Small intestine (tissue), 7 donors: ENCODE results near the gene TCF25. TPM values are rescaled to one million over a fixed set of nuclear protein-coding genes. Genes with fewer than 3 reads are reported as not detected.
A peak's percentile ranks its signal among the peaks of the same experiment; 100 is the strongest.
"Not testable (repeated sequence)": the region's sequence is repeated elsewhere in the genome, so short reads cannot be mapped to it uniquely, and the experiment has no call there.

ENCODE experiments used
- DNase-seq, 2 donors: peaks; one replicate each; pipeline versions ENCODE4 v3.0.0 to v3.0.0-alpha.2; 2013
- FAIRE-seq: peaks from 2 replicates; lab custom pipeline; 2012; peaks lifted over from hg19 to GRCh38; lab: Jason Lieb, UNC
- H3K27ac ChIP-seq, 3 donors: one replicate each; pipeline ENCODE4 v1.5.1; 2013; ENCODE audit warnings: low read length in 2 of 3, mild to moderate bottlenecking in 2 of 3, control low read depth in 1 of 3, inconsistent platforms in 1 of 3, low read depth in 1 of 3, moderate library complexity in 1 of 3
- H3K27me3 ChIP-seq, 3 donors: one replicate each; pipeline ENCODE4 v1.6.1; 2013; ENCODE audit warnings: low read length in 3 of 3, inconsistent platforms in 1 of 3; ENCODE audit not compliant: control insufficient read depth in 3 of 3, insufficient read depth in 3 of 3
- H3K36me3 ChIP-seq, 3 donors: one replicate each; pipeline ENCODE4 v1.6.1; 2013; ENCODE audit warnings: low read length in 3 of 3, inconsistent platforms in 1 of 3, low read depth in 1 of 3, mild to moderate bottlenecking in 1 of 3, moderate library complexity in 1 of 3; ENCODE audit not compliant: control insufficient read depth in 3 of 3, insufficient read depth in 2 of 3
- H3K4me1 ChIP-seq, 3 donors: one replicate each; pipeline ENCODE4 v1.6.1; 2013; ENCODE audit warnings: low read length in 2 of 3, inconsistent platforms in 1 of 3, low read depth in 1 of 3, mild to moderate bottlenecking in 1 of 3, moderate library complexity in 1 of 3; ENCODE audit not compliant: control insufficient read depth in 3 of 3, insufficient read depth in 2 of 3
- H3K4me3 ChIP-seq, 3 donors: one replicate each; pipeline ENCODE4 v1.5.1; 2013; ENCODE audit warnings: low read length in 3 of 3, control low read depth in 1 of 3, inconsistent platforms in 1 of 3, low read depth in 1 of 3, mild to moderate bottlenecking in 1 of 3, moderate library complexity in 1 of 3
- H3K9me3 ChIP-seq, 2 donors: one replicate each; pipeline ENCODE4 v1.6.1; 2013; ENCODE audit warnings: low read depth in 1 of 2, low read length in 1 of 2; ENCODE audit not compliant: control insufficient read depth in 2 of 2, insufficient read depth in 1 of 2
- WGBS, 3 donors: extraction: QIAGEN DNeasy Blood & Tissue Kit; methylation state at CpG; one replicate each; pipeline ENCODE4 v1.1.7; 2013; 5-methylcytosine and 5-hydroxymethylcytosine counted together
- polyA plus RNA-seq, 4 donors: library from polyadenylated mRNA; stranded (reverse) in 3 of 4; unstranded in 1 of 4; fragments of 200-250 nt in 3 of 4; fragments of 120-200 nt in 1 of 4; gene quantifications; one replicate each; pipeline versions ENCODE4 v1.2.1 to v1.2.3, GENCODE V29; 2013
- donor health status: healthy with polysubstance abuse.
- donor health status: control.
- donor health status: control.
- donor health status: Bipolar disorder and iron deficiency.
- donor health status: healthy.

Gene TCF25
- polyA plus RNA-seq, 4 donors = 123 to 356 (median 167) TPM

DNA sequence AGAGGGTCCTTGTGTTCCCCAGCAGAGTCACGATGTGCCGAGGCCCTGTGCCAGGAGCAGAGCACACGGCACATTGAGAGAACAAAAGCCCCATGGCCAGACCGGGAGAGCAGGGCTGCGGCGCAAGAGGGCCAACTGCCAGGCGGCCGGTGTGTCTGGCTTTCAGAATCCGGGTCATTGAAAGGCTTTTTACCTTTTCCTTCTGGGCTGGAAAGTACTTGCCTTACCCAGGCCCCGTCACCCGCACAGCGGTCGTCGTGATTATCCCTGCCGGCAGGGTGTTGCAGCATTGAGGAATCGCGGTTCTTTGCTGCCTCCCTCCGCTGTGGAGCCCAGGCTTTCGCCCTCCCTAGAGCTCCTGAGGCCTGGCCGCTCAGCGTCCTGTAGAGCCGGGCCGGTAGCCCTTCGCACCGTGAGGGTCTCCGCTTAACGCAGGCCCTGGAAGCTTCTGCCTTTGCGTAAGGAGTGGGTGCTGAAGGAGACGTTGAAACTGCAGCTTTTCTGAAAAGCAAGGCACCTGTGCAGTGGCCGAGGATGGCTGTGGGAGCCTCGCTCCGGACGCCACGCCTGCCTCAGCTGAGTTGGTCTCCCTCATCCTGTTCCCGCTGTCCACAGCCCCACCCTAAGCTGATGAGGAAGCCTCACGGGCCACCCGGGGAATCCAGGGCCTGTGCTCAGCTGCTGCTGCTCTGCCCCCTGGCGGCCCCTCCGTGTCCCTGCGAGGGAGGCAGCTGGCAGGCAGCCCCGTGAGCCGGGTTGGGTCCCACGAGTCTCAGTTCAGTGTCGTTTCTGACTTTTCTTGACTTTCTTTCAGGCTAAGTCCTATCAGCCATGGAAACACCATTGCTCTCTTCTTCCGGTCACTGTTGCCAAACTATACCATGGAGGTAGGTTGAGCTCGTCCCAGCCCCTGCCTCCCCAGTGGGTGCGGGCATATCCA is 36.7 kb downstream of the TCF25 start:
- no peak overlapping the region for H3K27ac ChIP-seq
- H3K36me3 ChIP-seq = peaks cover 2 to 81% (median 20%) of the 10 kb centered on the region in 3 donors
- H3K4me3 ChIP-seq = no peak overlapping the region
- peaks cover 0 to 6% of the 10 kb centered on the region in 2 donors for H3K9me3 ChIP-seq
- H3K27me3 ChIP-seq = no peaks in the 10 kb centered on the region
- FAIRE-seq = no peak
- no peaks in the 10 kb centered on the region for H3K4me1 ChIP-seq
- 62 to 66% (median 64%) methylated on average over 46 to 47 of the region's 47 CpGs for WGBS, 3 donors
- peak; percentile 73 for DNase-seq

GRCh38 chr16:89910717-89911354 is 37.4 kb downstream of the TCF25 start:
- DNase-seq (no peak), FAIRE-seq (no peak)
- peaks cover 2 to 73% (median 18%) of the 10 kb centered on the region in 3 donors for H3K36me3 ChIP-seq
- WGBS, 3 donors = 91 to 94% (median 92%) methylated on average over 27 of the region's 27 CpGs
- H3K4me3 ChIP-seq = no peak overlapping the region
- no peaks in the 10 kb centered on the region for H3K4me1 ChIP-seq
- H3K9me3 ChIP-seq = peaks cover 0 to 6% of the 10 kb centered on the region in 2 donors
- H3K27ac ChIP-seq = no peak overlapping the region
- no peaks in the 10 kb centered on the region for H3K27me3 ChIP-seq

DNA sequence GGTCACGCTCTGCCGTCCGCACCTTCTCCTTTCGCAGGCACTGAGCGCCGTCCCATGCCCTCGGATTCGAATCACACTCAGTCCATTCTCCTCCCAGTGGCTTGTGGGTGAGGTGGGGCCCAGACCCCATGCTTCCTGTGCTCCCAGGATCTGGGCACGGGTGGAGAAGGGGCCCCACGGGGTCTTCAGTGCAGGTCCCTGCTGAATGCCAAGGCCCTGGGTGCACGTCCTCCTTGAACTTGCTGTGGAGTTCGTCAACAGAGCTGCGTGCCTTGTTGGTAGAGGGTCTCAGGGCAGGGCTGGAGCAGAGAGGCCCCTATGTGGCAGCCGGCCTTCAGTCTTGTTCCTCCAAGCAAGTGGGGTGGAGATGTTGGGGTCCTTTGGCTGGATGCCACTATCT is 38.0 kb downstream of the TCF25 start:
- WGBS, 3 donors = 89 to 97% (median 93%) methylated on average over 14 of the region's 14 CpGs
- peaks cover 2 to 68% (median 14%) of the 10 kb centered on the region in 3 donors for H3K36me3 ChIP-seq
- FAIRE-seq = no peak
- H3K27ac ChIP-seq = no peak overlapping the region
- H3K4me3 ChIP-seq = no peak overlapping the region
- H3K27me3 ChIP-seq = no peaks in the 10 kb centered on the region
- no peaks in the 10 kb centered on the region for H3K4me1 ChIP-seq
- DNase-seq = no peak
- H3K9me3 ChIP-seq = peaks cover 0 to 6% of the 10 kb centered on the region in 2 donors

GRCh38 chr16:89912143-89912542 is 38.8 kb downstream of the TCF25 start:
- FAIRE-seq (no peak), DNase-seq (no peak)
- Histone ChIP-seq H3K27me3 (no peaks in the 10 kb centered on the region), H3K36me3 (peaks cover 2 to 60% (median 7%) of the 10 kb centered on the region in 3 donors), H3K4me3 (no peak overlapping the region), H3K9me3 (no peaks in the 10 kb centered on the region), H3K4me1 (no peaks in the 10 kb centered on the region), H3K27ac (no peak overlapping the region)
- WGBS, 3 donors = 86 to 88% (median 88%) methylated on average over 13 of the region's 13 CpGs

DNA sequence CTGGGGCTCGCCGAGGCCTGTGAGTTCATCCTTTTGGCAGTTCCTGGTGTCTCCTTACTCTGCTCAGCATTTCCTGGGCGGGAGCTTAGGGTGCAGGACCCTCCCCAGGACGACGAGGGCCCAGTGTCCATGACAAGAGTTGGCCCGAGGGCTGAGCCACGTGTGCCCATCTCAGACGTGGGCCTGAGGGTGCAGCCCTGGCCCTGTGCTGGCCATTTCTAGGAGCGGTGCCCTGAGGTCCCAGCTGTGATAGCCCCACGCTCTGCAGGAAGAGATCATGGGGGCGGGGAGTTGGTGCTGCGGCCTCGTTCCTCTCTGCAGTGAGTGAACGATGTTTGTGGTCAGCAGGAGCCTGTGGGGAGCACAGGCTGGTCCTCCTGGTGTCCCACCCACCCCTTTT is 39.2 kb downstream of the TCF25 start:
- Histone ChIP-seq H3K27me3 (no peaks in the 10 kb centered on the region), H3K36me3 (peaks cover 2 to 59% (median 6%) of the 10 kb centered on the region in 3 donors), H3K9me3 (no peaks in the 10 kb centered on the region), H3K4me1 (peaks cover 0 to 2% (median 0%) of the 10 kb centered on the region in 3 donors), H3K27ac (no peak overlapping the region), H3K4me3 (no peak overlapping the region)
- DNase-seq (no peak), FAIRE-seq (no peak)
- WGBS, 3 donors = 68 to 77% (median 76%) methylated on average over 13 to 14 of the region's 14 CpGs

GRCh38 chr16:89913408-89914387 is 40.3 kb downstream of the TCF25 start:
- DNase-seq = no peak
- no peak for FAIRE-seq

GRCh38 chr16:89914642-89915285 is 41.4 kb downstream of the TCF25 start:
- H3K4me3 ChIP-seq, FAIRE-seq, H3K27ac ChIP-seq, H3K9me3 ChIP-seq, DNase-seq: not testable (repeated sequence)
- Histone ChIP-seq H3K27me3 (peaks cover 0 to 16% (median 0%) of the 10 kb centered on the region in 3 donors), H3K4me1 (peaks cover 0 to 16% (median 5%) of the 10 kb centered on the region in 3 donors), H3K36me3 (peaks cover 0 to 39% (median 5%) of the 10 kb centered on the region in 3 donors)
- WGBS, 3 donors = 47 to 65% (median 54%) methylated on average over 11 of the region's 11 CpGs

More at GRCh38 chr16:89913408-89914387, 40.3 kb downstream of the TCF25 start:
- peaks cover 0 to 5% (median 0%) of the 10 kb centered on the region in 3 donors for H3K27me3 ChIP-seq
- no peaks in the 10 kb centered on the region for H3K9me3 ChIP-seq
- peaks cover 0 to 13% (median 4%) of the 10 kb centered on the region in 3 donors for H3K4me1 ChIP-seq
- no peak overlapping the region for H3K27ac ChIP-seq
- 80 to 85% (median 84%) methylated on average over 30 of the region's 30 CpGs for WGBS, 3 donors
- H3K4me3 ChIP-seq = no peak overlapping the region
- H3K36me3 ChIP-seq = peaks cover 2 to 50% (median 6%) of the 10 kb centered on the region in 3 donors
